ENCODE results near the gene ASB2.

- TF ChIP-seq SALL2 (CRISPR knock-in tag; IDR thresholded peaks at IDR 0.05) (no peak), XRCC5 (optimal IDR thresholded peaks at IDR 0.05; ENCODE audit: low read length) (no peak), HDAC1 (CRISPR knock-in tag; IDR thresholded peaks at IDR 0.05) (no peak), POLR2AphosphoS5 (IDR thresholded peaks at IDR 0.05; ENCODE audit: low read depth, low read length) (no peak), BRCA1 (CRISPR knock-in tag; IDR thresholded peaks at IDR 0.05) (no peak), ZNF281 (CRISPR knock-in tag; IDR thresholded peaks at IDR 0.05; ENCODE audit: borderline replicate concordance) (no peak), PRDM10 (CRISPR knock-in tag; IDR thresholded peaks at IDR 0.05; ENCODE audit: low read depth) (no peak), DPF2 (CRISPR knock-in tag; IDR thresholded peaks at IDR 0.05; ENCODE audit: borderline replicate concordance, low read depth) (no peak), SUZ12 (IDR thresholded peaks at IDR 0.05; ENCODE audit: low read depth, low read length) (no peak), ZBTB25 (CRISPR knock-in tag; IDR thresholded peaks at IDR 0.05) (no peak), IRF1 (CRISPR knock-in tag; IDR thresholded peaks at IDR 0.05; ENCODE audit: low read depth) (no peak), CTCF (CRISPR knock-in tag; IDR thresholded peaks at IDR 0.05) (no peak)
Observed at GRCh38 chr14:93960108-93960475, 16.3 kb downstream of the ASB2 start.
